GM23248 (cell line): Measurements from ENCODE around the gene PCDH20.

Source experiments
- EZH2 ChIP-seq: fragments of 200-600 bp; sonication (generic); IDR thresholded peaks from 2 replicates; pipeline ENCODE4 v1.6.1; 2018; ENCODE audit warnings: antibody characterized with exemption, mild to moderate bottlenecking; ENCODE audit not compliant: insufficient read depth, poor library complexity, severe bottlenecking
- EZH2phosphoT487 ChIP-seq: fragments of 200-600 bp; sonication (generic); IDR thresholded peaks from 2 replicates; pipeline ENCODE4 v1.6.1; 2018; ENCODE audit warnings: antibody characterized with exemption, moderate library complexity, mild to moderate bottlenecking, low read depth; ENCODE audit not compliant: insufficient read depth

- TF ChIP-seq EZH2 (no peak), EZH2phosphoT487 (no peak)
Measured at GRCh38 chr13:61463024-61463423, 47.4 kb upstream of the PCDH20 start.
